ENCODE data around the gene FANCE.

FANCE gene

DNA sequence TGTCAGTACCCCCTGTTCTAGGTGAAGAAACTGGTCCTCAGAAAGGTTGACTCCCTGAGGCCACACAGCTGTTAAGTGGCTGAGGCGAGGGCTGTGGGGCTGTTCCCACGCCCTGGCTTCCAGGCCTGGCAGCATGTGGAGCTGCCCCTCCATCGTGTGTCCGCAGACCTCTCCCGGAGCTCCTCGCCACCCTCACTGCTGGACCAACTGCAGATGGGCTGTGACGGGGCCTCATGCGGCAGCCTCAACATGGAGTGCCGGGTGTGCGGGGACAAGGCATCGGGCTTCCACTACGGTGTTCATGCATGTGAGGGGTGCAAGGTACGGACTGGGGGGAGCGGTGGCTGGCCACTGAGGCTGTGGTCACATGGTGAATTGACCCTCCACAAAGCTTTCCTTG, 32.2 kb upstream of the FANCE start:
- Histone ChIP-seq H3K9me2 (replicated peaks; ENCODE audit: control insufficient read depth, low read length) (no peaks in the 10 kb centered on the region), H3K4me1 (ENCODE audit: control insufficient read depth, low read length) (peaks cover 28% of the 10 kb centered on the region), H3K4me2 (ENCODE audit: low read length) (peak overlapping the region; percentile 72), H3K36me3 (ENCODE audit: control insufficient read depth, low read length) (peaks cover 8% of the 10 kb centered on the region), H3K79me2 (ENCODE audit: control insufficient read depth, low read length) (no peaks in the 10 kb centered on the region), H4K20me1 (ENCODE audit: control insufficient read depth, insufficient read depth, low read depth, low read length) (no peaks in the 10 kb centered on the region), H3K4me3 (ENCODE audit: low read length) (peak overlapping the region; percentile 55), H3K9me3 (ENCODE audit: control insufficient read depth, insufficient read depth, low read length) (no peaks in the 10 kb centered on the region), H3K27ac (ENCODE audit: low read depth, low read length) (peak overlapping the region; percentile 28), H3K27me3 (ENCODE audit: control insufficient read depth, low read length) (no peaks in the 10 kb centered on the region), H3F3A (ENCODE audit: control insufficient read depth, insufficient read depth) (no peaks in the 10 kb centered on the region; the same call in 1 of the 2 replicates)
- TF ChIP-seq, protein P1, sequence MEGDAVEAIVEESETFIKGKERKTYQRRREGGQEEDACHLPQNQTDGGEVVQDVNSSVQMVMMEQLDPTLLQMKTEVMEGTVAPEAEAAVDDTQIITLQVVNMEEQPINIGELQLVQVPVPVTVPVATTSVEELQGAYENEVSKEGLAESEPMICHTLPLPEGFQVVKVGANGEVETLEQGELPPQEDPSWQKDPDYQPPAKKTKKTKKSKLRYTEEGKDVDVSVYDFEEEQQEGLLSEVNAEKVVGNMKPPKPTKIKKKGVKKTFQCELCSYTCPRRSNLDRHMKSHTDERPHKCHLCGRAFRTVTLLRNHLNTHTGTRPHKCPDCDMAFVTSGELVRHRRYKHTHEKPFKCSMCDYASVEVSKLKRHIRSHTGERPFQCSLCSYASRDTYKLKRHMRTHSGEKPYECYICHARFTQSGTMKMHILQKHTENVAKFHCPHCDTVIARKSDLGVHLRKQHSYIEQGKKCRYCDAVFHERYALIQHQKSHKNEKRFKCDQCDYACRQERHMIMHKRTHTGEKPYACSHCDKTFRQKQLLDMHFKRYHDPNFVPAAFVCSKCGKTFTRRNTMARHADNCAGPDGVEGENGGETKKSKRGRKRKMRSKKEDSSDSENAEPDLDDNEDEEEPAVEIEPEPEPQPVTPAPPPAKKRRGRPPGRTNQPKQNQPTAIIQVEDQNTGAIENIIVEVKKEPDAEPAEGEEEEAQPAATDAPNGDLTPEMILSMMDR (IDR thresholded peaks at IDR 0.05; ENCODE audit: low read depth, low read length, poor library complexity, severe bottlenecking) = no peak
- no peak for TF ChIP-seq EZH2phosphoT487 (IDR thresholded peaks at IDR 0.05; ENCODE audit: borderline replicate concordance, low read length)

DNA sequence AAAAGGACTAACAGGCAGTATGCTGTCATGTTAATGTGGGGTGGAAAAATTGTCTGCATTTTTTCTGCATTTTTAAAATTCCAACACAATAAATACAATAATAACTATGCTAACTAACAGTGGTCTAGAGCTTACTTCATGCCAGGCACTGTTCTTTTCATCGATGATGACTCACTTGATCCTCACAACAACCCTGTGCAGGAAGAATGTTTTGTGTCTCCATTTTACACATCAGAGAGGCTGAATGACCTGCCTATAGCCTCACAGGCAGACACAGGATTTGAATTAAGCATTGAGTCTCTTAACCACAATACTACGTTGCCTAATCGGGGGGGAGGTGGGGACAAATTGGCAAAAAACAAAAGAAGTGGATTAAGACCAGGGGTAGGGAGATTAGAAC, 26.9 kb upstream of the FANCE start:
- Histone ChIP-seq H3K4me3 (ENCODE audit: low read length) (no peak overlapping the region), H3K4me1 (ENCODE audit: control insufficient read depth, low read length) (peaks cover 22% of the 10 kb centered on the region), H3K9me3 (ENCODE audit: control insufficient read depth, insufficient read depth, low read length) (peaks cover 19% of the 10 kb centered on the region), H3K9me2 (replicated peaks; ENCODE audit: control insufficient read depth, low read length) (no peaks in the 10 kb centered on the region), H3K36me3 (ENCODE audit: control insufficient read depth, low read length) (peaks cover 30% of the 10 kb centered on the region), H3K79me2 (ENCODE audit: control insufficient read depth, low read length) (no peaks in the 10 kb centered on the region), H3F3A (ENCODE audit: control insufficient read depth, insufficient read depth) (no peaks in the 10 kb centered on the region; the same call in 1 of the 2 replicates), H3K27ac (ENCODE audit: low read depth, low read length) (no peak overlapping the region), H3K4me2 (ENCODE audit: low read length) (peak overlapping the region; percentile 56; the same call in 1 of the 2 replicates), H3K27me3 (ENCODE audit: control insufficient read depth, low read length) (no peaks in the 10 kb centered on the region), H4K20me1 (ENCODE audit: control insufficient read depth, insufficient read depth, low read depth, low read length) (no peaks in the 10 kb centered on the region)
- TF ChIP-seq, protein P1 (IDR thresholded peaks at IDR 0.05; ENCODE audit: low read depth, low read length, poor library complexity, severe bottlenecking) = no peak
- TF ChIP-seq EZH2phosphoT487 (IDR thresholded peaks at IDR 0.05; ENCODE audit: borderline replicate concordance, low read length) = no peak

DNA sequence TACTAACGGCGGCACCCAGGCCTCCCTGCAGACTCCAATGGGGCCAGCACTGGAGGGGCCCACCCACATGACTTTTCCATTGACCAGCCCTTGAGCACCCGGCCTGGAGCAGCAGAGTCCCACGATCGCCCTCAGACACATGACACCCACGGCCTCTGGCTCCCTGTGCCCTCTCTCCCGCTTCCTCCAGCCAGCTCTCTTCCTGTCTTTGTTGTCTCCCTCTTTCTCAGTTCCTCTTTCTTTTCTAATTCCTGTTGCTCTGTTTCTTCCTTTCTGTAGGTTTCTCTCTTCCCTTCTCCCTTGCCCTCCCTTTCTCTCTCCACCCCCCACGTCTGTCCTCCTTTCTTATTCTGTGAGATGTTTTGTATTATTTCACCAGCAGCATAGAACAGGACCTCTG, 26.1 kb upstream of the FANCE start:
- peaks cover 30% of the 10 kb centered on the region for H3K36me3 ChIP-seq (ENCODE audit: control insufficient read depth, low read length)
- peak overlapping the region; percentile 51 for H3K27ac ChIP-seq (ENCODE audit: low read depth, low read length)
- H3K4me1 ChIP-seq (ENCODE audit: control insufficient read depth, low read length) = peaks cover 22% of the 10 kb centered on the region
- H3F3A ChIP-seq (ENCODE audit: control insufficient read depth, insufficient read depth) = no peaks in the 10 kb centered on the region; the same call in 1 of the 2 replicates
- no peaks in the 10 kb centered on the region for H3K27me3 ChIP-seq (ENCODE audit: control insufficient read depth, low read length)
- H3K79me2 ChIP-seq (ENCODE audit: control insufficient read depth, low read length) = no peaks in the 10 kb centered on the region
- no peaks in the 10 kb centered on the region for H4K20me1 ChIP-seq (ENCODE audit: control insufficient read depth, insufficient read depth, low read depth, low read length)
- no peaks in the 10 kb centered on the region for H3K9me2 ChIP-seq (replicated peaks; ENCODE audit: control insufficient read depth, low read length)
- H3K4me2 ChIP-seq (ENCODE audit: low read length) = peak overlapping the region; percentile 56
- peak overlapping the region; percentile 20 for H3K4me3 ChIP-seq (ENCODE audit: low read length)
- no peak for TF ChIP-seq EZH2phosphoT487 (IDR thresholded peaks at IDR 0.05; ENCODE audit: borderline replicate concordance, low read length)
- TF ChIP-seq, protein P1 (IDR thresholded peaks at IDR 0.05; ENCODE audit: low read depth, low read length, poor library complexity, severe bottlenecking) = no peak
- H3K9me3 ChIP-seq (ENCODE audit: control insufficient read depth, insufficient read depth, low read length) = peaks cover 20% of the 10 kb centered on the region

Measured in DOHH2 (cell line).